Measurements from ENCODE around the gene VTN.
A peak's percentile ranks its signal among the peaks of the same experiment; 100 is the strongest.

The VTN gene, protein sequence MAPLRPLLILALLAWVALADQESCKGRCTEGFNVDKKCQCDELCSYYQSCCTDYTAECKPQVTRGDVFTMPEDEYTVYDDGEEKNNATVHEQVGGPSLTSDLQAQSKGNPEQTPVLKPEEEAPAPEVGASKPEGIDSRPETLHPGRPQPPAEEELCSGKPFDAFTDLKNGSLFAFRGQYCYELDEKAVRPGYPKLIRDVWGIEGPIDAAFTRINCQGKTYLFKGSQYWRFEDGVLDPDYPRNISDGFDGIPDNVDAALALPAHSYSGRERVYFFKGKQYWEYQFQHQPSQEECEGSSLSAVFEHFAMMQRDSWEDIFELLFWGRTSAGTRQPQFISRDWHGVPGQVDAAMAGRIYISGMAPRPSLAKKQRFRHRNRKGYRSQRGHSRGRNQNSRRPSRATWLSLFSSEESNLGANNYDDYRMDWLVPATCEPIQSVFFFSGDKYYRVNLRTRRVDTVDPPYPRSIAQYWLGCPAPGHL

DNA sequence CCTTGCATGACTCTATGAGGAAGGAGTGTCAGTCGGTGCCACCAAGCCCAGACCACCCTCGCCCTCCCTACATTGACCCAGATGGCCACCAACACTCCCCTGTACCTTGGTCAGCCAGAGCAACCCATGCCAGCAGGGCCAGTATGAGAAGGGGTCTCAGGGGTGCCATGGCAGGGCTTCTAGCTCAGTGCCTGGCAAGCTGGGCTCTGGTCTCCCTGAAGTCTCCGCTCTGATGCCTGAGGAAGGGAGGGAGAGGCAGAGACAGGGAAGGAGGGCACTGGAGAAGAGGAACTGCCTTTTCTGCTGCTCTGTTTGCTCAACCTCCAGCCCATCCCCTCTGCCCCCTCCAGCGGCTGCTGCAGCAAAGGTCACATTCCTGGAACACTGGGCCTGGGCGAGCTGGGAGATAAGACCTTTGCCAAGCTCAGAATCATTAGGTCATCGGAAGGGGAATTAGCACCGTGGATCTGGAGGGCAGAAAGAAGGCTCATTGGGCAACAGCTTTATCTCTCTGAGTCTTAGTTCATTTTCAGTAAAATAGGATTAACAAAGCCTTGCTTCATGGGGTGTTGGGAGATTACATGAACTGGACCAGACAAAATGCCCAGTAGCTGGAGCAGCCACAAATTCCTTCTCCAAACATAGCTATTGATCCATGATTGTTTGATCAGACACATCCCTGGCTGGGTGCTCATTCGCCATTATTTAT is at the start of gene VTN:
Gene VTN (minus strand): TSS at position 273 of the 709 bp plus-strand sequence. CDS start 104 bp downstream, at position 169.
- DNase-seq (ENCODE audit: low read depth in 2 of 2) = no peak

DNA sequence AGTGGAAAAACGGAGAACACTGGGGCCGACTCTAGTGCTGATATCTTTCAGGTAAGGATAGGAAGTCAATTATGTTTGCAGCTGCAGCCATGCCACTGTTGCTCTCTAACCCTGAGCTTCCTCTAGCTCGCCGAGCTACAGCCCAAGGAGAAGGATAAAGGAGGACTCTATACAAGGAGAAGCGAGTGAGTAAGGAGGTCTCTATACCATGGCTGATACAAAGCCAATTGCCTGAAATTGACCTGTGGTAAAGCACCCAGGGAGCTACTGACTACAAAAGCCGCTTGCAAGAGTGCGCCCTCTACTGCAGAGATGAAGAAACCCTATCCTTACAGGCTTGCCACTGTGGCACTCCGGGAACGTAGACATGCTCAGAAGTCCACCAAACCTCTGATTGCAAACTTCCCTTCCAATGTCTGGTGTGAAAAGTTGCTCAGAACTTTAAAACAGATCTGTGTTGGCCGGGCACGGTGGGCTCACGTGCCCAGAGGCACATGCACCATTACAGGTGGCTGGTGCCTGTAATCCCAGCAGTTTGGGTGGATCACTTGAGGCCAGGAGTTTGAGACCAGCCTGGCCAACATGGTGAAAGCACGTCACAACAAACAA is 46.7 kb upstream of the VTN start:
- DNase-seq (ENCODE audit: low read depth in 2 of 2) = peak; percentile 15 to 28

GRCh38 chr17:28415886-28416285 is 45.8 kb upstream of the VTN start:
- DNase-seq (ENCODE audit: low read depth in 2 of 2) = no peak

- no peak for DNase-seq (ENCODE audit: low read depth in 2 of 2)
These were observed 43.7 kb upstream of the VTN start for GRCh38 chr17:28413804-28414203.

DNA sequence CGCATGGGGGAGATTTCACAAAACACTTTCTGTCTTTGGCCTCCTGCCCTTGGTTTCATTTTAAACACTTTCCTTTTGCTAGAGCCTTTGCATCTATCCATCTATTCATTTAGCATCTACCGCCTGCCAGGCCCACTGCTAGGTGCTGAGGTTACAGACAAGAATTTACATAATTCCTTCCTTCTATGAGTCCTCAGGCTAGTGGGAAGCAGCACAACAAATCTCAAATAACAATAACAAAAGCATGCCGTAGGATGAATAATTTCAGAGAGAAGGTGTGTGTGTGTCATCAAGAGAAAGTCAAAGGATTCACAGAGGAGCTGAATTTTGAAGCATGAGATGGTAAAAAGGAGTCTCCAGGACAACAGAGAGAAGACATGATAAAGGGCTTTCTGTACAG is 42.0 kb upstream of the VTN start:
- no peak for DNase-seq (ENCODE audit: low read depth in 2 of 2)

GRCh38 chr17:28407974-28408306 is 37.8 kb upstream of the VTN start:
- DNase-seq (ENCODE audit: low read depth in 2 of 2) = no peak

- DNase-seq (ENCODE audit: low read depth in 2 of 2) = no peak
These were observed 37.2 kb upstream of the VTN start for GRCh38 chr17:28407130-28407973.

DNA sequence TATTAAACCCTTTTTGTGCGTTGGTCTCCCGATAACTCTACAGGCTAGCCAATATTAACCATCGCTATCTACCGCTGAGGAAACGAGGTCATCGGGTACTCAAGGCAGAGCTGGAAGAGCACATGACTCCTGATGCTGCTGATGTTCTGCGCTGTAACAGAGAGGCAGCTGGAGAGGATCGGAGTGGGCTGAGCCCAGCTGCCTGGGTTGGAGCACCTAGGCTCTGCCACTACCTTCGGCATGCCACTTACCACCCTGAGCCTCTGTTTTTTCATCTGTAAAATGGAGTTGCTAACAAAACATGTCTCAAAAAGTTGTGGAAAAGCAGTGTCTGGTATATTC is 36.3 kb upstream of the VTN start:
- no peak for DNase-seq (ENCODE audit: low read depth in 2 of 2)

DNA sequence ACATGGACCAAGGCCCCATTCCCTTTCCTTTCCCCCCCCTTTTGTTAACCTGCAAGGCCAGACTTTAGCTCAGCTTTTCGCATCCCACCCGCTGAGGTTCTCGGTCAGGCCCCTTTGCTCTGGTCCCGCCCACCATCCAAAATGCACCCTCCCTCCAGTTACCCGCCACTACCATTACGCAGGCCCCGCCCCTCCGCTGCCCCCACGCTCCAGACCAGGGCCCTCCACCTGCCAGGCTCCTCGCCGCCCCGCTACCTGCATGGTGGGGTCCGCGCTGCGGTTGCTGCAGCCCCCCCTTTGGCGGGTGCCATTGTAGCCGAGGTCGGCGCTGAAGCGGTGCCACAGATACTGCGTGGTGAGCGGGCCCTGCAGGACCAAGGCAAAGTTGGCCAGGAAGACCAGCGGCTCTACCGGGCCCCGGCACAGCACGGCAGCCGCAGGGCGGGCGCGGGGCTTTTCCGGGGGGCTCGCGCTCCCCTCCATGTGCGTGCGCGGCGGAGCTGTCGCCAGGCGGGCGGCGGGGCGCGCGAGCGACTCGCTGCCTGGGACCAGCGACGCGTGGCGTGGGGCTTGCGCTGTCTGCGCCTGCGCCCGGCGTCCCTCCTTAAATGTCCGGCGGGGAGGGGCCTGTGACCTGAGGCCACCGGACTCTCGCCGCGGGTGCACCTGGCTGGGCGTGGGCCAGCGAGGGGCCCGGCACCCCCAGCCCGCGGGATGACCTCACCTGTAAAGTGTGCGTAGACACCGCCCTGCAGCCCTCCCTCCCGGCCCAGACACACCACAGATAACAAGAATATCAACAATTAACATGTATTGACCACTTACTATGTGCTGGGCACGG is 35.7 kb upstream of the VTN start, which contains the start of gene SLC46A1:
Gene SLC46A1 (minus strand): TSS at position 581 of the 841 bp plus-strand sequence. CDS start 98 bp downstream, at position 483.
- DNase-seq (ENCODE audit: low read depth in 2 of 2) = peak; percentile 55 to 58

- no peak for DNase-seq (ENCODE audit: low read depth in 2 of 2)
These were observed 34.9 kb upstream of the VTN start for GRCh38 chr17:28404812-28405570.

DNA sequence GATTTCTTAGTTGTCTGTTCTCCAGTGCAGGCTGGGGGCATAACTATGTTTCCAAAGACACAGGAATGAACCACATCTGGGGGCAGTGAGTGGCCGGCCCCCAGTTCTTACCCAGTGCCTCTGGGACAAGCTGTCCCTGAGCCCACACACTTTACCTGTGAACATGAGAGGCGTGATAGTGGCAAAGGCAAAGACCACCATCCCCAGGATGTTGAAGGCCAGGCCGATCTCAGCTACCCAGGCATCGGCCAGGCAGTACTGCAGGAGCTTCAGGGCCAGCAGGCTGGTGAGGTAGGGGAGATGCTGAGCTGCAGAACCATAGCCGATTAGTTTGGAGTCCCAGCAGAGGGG is 34.3 kb upstream of the VTN start:
- DNase-seq (ENCODE audit: low read depth in 2 of 2) = no peak

GRCh38 chr17:28404007-28404406 is 33.9 kb upstream of the VTN start:
- DNase-seq (ENCODE audit: low read depth in 2 of 2) = no peak

DNA sequence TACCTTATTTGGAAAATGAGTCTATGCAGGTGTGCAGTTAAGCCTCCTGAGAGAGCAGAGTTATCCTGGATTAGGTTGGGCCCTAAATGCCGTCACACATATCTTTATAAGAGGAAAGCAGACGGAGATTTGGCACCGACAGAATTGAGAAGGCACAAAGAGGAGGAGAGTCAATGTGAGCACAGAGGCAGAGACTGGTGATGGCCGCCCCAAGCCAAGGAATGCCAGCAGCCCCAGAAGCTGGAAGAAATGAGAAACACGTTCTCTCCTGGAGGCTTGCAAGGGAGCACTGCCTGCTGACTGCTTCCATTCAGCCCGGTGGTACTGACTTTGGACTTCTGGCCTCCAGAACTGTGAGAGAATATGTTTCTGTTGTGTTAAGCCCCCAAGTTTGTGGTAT is 32.7 kb upstream of the VTN start:
- no peak for DNase-seq (ENCODE audit: low read depth in 2 of 2)

DNA sequence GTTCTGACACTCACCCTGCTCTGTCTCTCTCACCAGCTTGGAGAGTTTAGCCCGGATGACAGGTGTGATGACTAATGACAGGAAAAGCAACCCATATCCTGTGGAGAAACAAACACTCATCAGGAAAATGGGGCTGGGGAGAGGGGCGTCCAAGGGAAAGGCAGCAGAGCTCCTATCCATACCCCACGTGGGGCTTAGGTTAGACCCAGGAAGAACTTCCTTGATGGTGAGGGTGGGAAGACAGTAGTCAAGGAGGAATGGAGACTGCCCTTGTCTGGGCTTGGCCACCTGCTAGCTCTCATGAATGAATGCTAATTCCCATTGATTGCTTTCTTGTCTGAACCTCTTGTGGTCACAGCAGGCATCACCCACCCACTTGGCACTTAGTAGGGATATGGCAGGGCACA is 32.1 kb upstream of the VTN start:
- no peak for DNase-seq (ENCODE audit: low read depth in 2 of 2)

- no peak for DNase-seq (ENCODE audit: low read depth in 2 of 2)
These were observed 29.7 kb upstream of the VTN start for GRCh38 chr17:28399808-28400207.

DNA sequence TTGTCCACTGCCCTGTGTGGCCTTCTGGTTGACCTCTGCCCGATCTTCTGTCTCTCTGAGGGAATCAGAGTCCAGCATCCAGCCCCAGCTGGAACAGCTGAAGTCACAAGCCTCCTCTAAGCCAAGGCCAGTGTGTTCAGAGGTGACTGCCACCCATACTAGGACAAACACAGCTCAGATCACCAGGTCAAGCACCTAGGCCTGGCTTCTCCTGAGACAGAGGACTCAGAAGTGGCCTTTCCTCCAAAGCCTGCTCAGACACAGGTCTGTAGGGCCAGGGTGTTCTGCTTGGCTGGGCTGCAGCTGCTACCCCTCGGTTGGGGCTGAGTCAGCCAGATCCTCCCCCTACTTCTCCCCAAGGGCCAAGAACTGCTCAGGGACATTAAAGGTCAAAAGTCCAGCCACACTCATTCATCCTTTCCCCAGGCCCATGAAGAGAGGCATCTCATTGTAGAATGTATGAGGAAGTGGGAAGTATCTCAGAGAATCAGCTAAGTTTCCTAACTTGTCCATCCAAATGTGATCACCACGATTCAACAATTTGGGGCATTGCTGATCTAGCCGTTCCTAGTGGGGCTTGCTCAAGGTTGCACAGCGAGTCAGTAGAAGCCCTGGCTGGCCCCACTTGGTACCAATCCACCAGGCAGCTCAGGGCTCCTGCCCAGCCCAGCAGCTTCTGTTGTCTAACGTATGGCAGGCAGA is 28.3 kb upstream of the VTN start:
- no peak for DNase-seq (ENCODE audit: low read depth in 2 of 2)

GRCh38 chr17:28397687-28398279 is 27.7 kb upstream of the VTN start:
- DNase-seq (ENCODE audit: low read depth in 2 of 2) = no peak

DNA sequence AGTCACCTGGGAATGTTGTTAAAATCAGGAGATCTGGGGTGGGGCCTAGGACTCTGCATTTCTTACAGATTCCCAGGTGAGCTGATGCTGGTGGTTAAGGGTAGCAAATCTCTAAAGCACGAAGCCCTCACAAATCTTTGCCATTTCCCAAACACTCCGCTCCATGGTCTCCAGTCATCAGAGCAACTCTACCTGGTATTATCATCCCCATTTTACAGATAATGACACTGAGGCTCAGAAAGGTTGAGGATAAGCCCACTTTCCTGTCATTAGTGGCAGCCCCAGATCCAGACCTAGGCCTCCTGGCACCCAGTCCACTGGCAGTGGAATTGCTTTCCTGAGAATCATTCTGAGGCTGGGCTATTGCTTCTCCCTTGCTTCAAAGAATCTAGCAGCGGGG is 27.2 kb upstream of the VTN start:
- no peak for DNase-seq (ENCODE audit: low read depth in 2 of 2)

DNA sequence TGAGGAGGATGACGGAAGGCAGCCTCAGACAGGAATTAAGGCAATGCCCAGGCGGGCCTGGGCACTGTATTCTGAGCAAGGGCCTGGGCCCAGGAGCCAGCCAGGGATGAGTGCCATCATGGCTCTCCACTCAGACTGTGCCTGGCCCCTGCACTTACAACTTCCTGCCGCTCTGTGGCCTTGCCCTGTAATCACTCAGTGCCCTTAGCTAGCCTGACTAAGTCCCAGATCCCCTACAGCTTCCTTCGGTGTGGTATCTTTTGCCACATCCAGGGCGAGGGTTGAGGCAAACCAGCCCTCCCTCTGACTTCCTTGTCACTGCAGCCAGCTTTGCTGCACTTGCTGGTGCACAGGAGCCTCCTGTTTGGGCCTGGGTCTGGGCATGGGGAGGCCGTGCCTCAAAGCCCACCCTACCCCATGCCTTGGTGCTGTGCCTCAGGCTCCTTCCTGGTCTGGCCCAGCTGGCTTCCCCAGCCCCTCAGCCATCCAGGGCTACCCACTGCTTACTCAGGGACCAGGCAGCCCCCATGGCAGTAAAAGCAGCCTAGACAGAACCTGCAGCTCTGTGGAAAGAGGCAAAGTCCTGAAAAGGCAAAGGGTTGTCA is 26.6 kb upstream of the VTN start:
- DNase-seq (ENCODE audit: low read depth in 2 of 2) = no peak
